ENCODE measurements around the gene ZNF567.
A peak's percentile ranks its signal among the peaks of the same experiment; 100 is the strongest.

DNA sequence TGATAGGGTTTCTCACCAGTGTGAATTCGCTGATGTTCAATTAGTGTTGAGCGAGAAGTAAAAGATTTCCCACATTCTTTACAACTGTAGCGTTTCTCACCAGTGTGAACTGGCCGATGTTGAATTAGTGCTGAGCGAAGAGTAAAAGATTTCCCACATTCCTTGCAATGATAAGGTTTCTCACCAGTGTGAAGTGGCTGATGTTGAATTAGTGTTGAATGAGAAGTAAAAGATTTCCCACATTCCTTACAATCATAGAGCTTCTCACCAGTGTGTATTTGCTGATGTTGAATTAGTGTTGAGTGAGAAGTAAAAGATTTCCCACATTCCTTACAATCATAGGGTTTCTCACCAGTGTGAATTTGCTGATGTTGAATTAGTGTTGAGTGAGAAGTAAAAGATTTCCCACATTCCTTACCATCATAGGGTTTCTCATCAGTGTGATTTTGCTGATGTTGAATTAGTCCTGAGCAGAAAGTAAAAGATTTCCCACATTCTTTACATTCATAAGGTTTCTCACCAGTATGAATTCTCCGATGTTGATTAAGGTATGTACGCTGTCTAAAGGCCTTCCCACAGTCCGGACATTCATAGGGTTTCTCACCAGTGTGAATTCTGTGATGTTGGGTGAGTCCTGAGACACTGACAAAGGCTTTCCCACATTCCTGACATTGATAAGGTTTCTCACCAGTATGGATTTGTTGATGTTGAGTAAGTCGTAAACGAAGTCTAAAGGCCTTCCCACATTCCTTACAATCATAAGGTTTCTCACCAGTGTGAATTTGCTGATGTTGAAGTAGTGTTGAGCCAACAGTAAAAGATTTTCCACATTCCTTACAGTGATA lies 61.2 kb downstream of the ZNF567 start:
- TF ChIP-seq ZNF274 (IDR thresholded peaks at IDR 0.05; ENCODE audit: low read length), result peak; percentile 47
- peak; percentile 83; the same call in 1 of the 2 replicates for TF ChIP-seq ZNF274 (tag by site-specific recombination; IDR thresholded peaks at IDR 0.05; ENCODE audit: borderline replicate concordance)
- TF ChIP-seq, protein P1, sequence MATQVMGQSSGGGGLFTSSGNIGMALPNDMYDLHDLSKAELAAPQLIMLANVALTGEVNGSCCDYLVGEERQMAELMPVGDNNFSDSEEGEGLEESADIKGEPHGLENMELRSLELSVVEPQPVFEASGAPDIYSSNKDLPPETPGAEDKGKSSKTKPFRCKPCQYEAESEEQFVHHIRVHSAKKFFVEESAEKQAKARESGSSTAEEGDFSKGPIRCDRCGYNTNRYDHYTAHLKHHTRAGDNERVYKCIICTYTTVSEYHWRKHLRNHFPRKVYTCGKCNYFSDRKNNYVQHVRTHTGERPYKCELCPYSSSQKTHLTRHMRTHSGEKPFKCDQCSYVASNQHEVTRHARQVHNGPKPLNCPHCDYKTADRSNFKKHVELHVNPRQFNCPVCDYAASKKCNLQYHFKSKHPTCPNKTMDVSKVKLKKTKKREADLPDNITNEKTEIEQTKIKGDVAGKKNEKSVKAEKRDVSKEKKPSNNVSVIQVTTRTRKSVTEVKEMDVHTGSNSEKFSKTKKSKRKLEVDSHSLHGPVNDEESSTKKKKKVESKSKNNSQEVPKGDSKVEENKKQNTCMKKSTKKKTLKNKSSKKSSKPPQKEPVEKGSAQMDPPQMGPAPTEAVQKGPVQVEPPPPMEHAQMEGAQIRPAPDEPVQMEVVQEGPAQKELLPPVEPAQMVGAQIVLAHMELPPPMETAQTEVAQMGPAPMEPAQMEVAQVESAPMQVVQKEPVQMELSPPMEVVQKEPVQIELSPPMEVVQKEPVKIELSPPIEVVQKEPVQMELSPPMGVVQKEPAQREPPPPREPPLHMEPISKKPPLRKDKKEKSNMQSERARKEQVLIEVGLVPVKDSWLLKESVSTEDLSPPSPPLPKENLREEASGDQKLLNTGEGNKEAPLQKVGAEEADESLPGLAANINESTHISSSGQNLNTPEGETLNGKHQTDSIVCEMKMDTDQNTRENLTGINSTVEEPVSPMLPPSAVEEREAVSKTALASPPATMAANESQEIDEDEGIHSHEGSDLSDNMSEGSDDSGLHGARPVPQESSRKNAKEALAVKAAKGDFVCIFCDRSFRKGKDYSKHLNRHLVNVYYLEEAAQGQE (tag by site-specific recombination; IDR thresholded peaks at IDR 0.05), result no peak
- TF ChIP-seq ZNF664 (tag by site-specific recombination; IDR thresholded peaks at IDR 0.05), result no peak
- TF ChIP-seq ZNF24 (tag by site-specific recombination; IDR thresholded peaks at IDR 0.05), result no peak
- TF ChIP-seq, protein P2, sequence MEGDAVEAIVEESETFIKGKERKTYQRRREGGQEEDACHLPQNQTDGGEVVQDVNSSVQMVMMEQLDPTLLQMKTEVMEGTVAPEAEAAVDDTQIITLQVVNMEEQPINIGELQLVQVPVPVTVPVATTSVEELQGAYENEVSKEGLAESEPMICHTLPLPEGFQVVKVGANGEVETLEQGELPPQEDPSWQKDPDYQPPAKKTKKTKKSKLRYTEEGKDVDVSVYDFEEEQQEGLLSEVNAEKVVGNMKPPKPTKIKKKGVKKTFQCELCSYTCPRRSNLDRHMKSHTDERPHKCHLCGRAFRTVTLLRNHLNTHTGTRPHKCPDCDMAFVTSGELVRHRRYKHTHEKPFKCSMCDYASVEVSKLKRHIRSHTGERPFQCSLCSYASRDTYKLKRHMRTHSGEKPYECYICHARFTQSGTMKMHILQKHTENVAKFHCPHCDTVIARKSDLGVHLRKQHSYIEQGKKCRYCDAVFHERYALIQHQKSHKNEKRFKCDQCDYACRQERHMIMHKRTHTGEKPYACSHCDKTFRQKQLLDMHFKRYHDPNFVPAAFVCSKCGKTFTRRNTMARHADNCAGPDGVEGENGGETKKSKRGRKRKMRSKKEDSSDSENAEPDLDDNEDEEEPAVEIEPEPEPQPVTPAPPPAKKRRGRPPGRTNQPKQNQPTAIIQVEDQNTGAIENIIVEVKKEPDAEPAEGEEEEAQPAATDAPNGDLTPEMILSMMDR (tag by site-specific recombination; IDR thresholded peaks at IDR 0.05), result no peak
- no peak for TF ChIP-seq ZBTB7A (tag by site-specific recombination; IDR thresholded peaks at IDR 0.05; ENCODE audit: low read depth)
- TF ChIP-seq, protein P3, sequence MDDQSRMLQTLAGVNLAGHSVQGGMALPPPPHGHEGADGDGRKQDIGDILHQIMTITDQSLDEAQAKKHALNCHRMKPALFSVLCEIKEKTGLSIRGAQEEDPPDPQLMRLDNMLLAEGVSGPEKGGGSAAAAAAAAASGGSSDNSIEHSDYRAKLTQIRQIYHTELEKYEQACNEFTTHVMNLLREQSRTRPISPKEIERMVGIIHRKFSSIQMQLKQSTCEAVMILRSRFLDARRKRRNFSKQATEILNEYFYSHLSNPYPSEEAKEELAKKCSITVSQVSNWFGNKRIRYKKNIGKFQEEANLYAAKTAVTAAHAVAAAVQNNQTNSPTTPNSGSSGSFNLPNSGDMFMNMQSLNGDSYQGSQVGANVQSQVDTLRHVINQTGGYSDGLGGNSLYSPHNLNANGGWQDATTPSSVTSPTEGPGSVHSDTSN (CRISPR knock-in tag; IDR thresholded peaks at IDR 0.05), result no peak
- TF ChIP-seq, protein P4, sequence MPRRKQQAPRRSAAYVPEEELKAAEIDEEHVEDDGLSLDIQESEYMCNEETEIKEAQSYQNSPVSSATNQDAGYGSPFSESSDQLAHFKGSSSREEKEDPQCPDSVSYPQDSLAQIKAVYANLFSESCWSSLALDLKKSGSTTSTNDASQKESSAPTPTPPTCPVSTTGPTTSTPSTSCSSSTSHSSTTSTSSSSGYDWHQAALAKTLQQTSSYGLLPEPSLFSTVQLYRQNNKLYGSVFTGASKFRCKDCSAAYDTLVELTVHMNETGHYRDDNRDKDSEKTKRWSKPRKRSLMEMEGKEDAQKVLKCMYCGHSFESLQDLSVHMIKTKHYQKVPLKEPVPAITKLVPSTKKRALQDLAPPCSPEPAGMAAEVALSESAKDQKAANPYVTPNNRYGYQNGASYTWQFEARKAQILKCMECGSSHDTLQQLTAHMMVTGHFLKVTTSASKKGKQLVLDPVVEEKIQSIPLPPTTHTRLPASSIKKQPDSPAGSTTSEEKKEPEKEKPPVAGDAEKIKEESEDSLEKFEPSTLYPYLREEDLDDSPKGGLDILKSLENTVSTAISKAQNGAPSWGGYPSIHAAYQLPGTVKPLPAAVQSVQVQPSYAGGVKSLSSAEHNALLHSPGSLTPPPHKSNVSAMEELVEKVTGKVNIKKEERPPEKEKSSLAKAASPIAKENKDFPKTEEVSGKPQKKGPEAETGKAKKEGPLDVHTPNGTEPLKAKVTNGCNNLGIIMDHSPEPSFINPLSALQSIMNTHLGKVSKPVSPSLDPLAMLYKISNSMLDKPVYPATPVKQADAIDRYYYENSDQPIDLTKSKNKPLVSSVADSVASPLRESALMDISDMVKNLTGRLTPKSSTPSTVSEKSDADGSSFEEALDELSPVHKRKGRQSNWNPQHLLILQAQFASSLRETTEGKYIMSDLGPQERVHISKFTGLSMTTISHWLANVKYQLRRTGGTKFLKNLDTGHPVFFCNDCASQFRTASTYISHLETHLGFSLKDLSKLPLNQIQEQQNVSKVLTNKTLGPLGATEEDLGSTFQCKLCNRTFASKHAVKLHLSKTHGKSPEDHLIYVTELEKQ (tag by site-specific recombination; IDR thresholded peaks at IDR 0.05; ENCODE audit: borderline replicate concordance), result no peak
- no peak for TF ChIP-seq ZNF670 (tag by site-specific recombination; IDR thresholded peaks at IDR 0.05; ENCODE audit: low read depth)
- no peak for TF ChIP-seq ZNF658 (tag by site-specific recombination; IDR thresholded peaks at IDR 0.05)
- no peak for TF ChIP-seq ZNF174 (tag by site-specific recombination; IDR thresholded peaks at IDR 0.05)
- TF ChIP-seq EGR2 (tag by site-specific recombination; IDR thresholded peaks at IDR 0.05; ENCODE audit: low read depth), result no peak
